SK-MEL-5 (cell line): Measurements from ENCODE around the gene DEPP1. TPM values are rescaled to one million over a fixed set of nuclear protein-coding genes. Genes with fewer than 3 reads are reported as not detected.

Experiments used
- DNase-seq: peaks from one replicate; pipeline ENCODE4 v3.0.0-alpha.2; 2016; ENCODE audit warnings: low read depth, low spot score
- in situ Hi-C: cut with HindIII; loops from 2 replicates; pipeline ENCODE4 v1.10.0; 2016; ENCODE audit warnings: low sequenced_read_pairs, high pct_unique_total_duplicates, low pct_unique_long_range_greater_than_20kb
- total RNA-seq: library from RNA; depleted of rRNA; stranded (reverse); fragments of >200 nt; shearing (Covaris generic); gene quantifications from 2 replicates; pipeline ENCODE4 v1.2.3, GENCODE V29; 2014

The DEPP1 gene
- total RNA-seq, 1 experiment from 2014 or later = 0.71 TPM

DNA sequence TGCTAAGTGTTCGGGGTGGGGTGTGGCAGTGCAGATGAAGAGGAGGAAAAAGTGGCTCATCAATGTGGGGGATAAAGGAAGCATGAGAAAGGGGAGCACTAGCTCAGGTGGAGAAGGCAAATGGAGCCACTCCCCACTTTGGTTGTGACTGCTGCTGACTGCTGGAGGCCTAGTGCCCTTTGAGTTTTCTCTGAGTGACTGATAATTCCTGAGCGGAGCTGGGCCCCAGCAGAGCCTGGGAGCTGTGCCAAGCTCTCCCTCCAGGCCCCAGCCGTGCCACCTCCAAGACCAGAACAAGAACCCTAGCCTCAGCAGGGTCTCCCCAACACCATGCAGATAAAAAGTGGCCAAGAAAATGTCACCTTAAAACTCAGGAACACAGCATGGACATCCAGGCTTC, 28.7 kb downstream of the DEPP1 start:
- in situ Hi-C loops = no loop called here
- DNase-seq = no peak

DNA sequence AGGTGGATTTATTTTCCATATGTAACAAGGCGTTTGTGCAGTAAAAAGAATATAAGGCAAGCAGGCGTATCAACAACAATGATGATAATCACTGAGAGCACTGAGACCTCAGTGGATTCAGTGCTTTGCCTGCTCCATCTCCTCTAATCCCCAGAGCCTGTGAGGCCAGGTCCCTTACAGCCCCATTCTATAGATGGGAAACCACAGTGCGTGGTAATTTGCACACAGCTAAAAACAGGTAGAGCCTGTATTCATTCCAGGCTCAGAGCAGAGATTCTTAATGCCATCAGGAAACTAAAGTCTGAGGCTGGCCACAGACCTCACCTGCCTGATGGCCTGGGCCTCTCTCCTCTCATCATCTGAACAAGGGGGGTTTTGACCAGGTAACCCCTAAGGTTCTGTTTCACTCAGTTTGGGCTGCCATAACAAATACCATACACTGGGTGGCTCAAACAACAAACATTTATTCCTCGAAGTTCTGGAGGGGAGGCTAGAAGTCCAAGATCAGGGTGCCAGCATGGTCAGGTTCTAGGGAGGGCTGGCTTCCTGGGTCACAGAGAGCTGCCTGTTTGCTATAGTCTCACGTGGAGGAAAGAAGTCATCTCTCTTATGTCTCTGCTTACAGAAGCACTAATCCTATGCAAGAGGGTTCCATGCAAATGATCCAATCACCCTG, 29.3 kb downstream of the DEPP1 start:
- no peak for DNase-seq
- in situ Hi-C loops = no loop called here

- DNase-seq = no peak
- in situ Hi-C loops = no loop called here
These were observed 30.0 kb downstream of the DEPP1 start for GRCh38 chr10:44948642-44949041.

- in situ Hi-C loops = no loop called here
- peak; percentile 33 for DNase-seq
These were observed 31.0 kb downstream of the DEPP1 start for GRCh38 chr10:44947371-44948152.

- in situ Hi-C loops = no loop called here
- no peak for DNase-seq
These were observed 32.4 kb downstream of the DEPP1 start for GRCh38 chr10:44946205-44946604.

DNA sequence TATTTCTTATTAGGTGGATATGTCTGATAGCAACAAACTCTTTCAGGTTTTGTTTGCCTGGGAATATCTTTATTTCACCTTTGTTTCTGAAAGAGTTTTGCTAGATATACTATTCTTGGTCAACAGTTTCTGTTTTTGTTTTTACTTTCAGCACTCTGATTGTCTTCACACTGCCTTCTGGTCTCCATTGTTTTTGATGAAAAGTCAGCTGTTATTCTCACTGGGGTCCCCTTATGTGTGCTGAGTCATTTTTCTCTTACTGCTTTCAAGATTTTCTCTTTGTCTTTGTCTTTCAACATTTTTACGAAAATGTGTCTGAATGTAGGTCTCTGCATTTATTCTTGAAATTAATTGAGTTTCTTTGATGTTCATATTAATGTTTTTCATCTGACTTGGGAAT, 34.3 kb downstream of the DEPP1 start:
- no peak for DNase-seq
- in situ Hi-C loops = no loop called here

GRCh38 chr10:44939691-44940401, 38.8 kb downstream of the DEPP1 start:
- no peak for DNase-seq

GRCh38 chr10:44938956-44939355, 39.7 kb downstream of the DEPP1 start:
- in situ Hi-C loops = no loop called here
- no peak for DNase-seq

More at GRCh38 chr10:44939691-44940401, 38.8 kb downstream of the DEPP1 start:
- in situ Hi-C loops = no loop called here

DNA sequence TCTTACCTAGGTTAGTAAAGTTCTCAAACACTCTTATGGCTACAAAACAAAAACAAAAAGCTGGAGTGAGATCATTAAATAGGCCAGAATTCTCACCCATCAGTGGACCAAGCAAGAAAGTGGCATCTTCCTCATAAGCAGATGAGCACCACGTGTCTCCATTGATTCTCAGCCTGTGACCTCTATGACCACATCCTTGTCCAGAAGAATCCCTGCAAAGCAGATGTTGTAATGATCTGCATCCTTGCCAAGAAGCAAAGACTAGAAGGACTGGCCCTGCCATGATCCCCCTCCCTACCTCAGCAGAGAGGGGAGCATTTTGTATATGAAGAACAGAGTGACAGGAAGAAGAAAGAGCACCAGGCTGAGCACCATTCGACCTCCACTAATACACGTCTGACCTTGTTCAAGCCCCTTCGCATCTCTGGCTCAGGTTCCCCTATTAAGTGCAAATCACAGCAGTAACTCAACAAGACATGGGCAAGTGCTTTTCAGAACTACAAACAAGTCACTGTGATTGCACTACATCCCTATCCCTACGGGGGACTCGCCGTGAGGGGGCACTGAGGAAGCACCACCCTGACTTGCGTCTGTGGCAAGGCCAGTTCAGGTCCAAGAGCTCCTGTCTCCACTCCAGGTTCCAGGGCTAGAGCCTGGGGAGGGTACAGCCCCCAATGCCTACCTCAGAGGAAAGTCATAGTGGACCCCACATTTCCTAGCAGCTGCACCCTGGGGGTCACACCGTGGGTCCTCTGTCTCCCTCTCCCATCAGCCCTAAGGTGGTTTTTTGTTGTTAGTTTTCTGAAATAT, 41.2 kb downstream of the DEPP1 start:
- no peak for DNase-seq
- in situ Hi-C loops = no loop called here

GRCh38 chr10:44936314-44936975, 42.2 kb downstream of the DEPP1 start:
- in situ Hi-C loops = no loop called here
- DNase-seq = no peak

- in situ Hi-C loops = no loop called here
- no peak for DNase-seq
These were observed 42.7 kb downstream of the DEPP1 start for GRCh38 chr10:44935966-44936295.

DNA sequence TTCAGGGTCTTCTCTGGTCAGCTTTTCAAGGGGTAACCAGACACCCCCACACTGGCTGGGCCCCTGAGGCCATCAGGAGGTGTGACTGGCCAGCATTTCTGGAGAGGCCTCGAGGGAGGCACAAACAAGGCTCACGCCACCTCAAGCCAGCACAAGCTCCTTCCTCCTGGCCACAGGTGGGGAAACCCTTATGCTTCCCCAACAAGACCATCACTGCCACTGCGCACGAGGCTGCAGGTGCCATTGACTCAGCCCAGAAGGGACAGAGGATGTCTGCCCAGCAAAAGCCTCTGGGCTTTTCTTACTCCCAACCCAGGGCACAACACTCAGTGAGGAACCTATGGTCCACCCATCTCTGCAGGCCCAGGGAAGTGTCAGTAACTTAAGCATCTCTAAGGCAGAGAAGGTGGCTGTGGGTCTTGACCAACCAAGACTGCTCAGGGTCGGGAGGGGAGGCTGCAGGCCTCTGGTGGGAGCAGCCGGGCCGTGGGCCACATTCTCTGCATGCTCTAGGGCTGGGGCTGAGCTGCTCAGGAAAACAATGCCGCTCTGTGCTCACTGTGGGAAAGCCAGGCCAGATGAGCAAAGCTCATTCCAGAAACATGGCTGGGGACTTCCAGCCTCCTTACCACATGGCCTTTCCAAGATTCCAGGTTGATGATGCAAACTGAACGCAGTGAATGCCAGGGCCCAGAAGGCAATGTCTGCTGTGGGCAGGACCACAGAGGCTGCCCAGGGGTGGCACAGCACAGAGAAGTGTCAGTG, 43.2 kb downstream of the DEPP1 start:
- DNase-seq = peak; percentile 69
- in situ Hi-C loops = no loop called here

DNA sequence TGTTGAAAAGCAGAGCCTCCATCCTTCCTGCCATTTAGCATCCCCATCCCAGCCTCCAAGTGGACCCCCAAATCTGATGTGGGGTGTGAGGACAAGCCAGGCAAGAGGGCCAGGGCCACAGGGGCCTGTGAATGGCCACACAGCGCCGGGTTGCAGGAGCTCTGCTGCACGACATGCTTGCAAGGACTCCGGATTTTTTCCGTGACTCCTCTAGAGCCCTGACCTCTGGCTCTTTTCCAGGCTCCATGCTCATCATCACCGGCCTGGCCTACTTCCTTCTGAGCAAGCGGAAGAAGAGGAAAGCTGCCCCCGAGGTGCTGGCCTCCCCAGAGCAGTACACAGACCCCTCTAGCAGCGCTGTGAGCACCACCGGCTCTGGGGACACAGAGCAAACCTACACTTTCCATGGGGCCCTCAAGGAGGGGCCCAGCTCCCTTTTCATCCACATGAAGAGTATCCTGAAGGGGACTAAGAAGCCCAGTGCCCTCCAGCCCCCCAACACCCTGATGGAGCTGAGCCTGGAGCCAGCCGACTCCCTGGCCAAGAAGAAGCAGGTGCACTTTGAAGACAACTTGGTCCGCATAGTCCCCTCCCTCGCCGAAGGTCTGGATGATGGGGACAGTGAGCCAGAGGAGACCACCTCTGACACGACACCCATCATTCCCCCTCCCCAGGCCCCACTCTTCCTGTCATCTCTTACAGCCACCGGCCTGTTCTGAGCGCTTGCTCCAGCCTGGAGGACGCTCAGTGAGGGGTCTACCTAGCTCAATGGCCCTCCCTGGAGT, 44.0 kb downstream of the DEPP1 start:
- in situ Hi-C loops = no loop called here

DNA sequence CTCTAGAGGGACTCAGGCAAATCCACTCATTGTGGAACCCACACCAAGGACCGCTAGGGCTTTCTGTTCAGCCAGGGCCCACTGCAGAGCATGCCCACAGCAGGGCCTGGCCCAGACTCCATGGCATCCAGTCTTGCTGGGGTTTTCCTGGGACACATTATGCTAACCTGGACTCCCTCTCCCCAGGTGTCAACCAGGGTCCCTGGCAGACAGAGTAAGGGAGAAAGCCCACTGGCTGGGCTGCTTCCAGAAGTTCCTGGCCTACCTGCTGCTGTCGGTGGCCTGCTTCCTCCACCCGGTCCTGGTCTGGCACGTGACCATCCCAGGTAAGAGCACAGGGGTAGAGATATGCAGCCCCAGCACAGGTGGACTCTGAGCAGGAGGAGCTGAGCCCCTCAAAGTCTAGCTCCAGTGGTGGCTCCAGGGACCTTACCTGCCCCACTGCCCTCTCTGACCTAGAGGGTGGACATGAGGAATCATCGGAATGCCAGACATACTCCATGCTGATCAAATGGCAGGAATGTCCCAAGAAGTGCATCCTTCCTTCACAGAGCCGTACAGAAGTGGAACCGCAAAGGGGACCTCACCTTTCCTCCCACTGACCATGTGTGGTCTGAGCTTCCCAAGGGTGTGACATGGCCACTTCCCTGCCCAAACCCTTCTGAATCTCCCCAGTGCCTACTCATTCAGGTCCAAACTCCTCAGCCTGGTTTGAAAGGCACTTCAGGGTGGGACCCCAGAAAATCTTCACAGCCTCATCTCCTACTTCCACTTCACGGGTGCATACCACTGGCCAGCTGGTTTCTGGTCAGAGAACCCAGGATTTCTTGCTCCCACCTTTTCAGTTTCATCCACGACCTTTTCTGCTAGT, 44.9 kb downstream of the DEPP1 start:
- in situ Hi-C loops = no loop called here
- DNase-seq = no peak

More for the DNA sequence above, 44.0 kb downstream of the DEPP1 start:
- no peak for DNase-seq
